Stomach (tissue), 9 donors: Measurements from ENCODE around the gene PARD6G. TPM values are rescaled to one million over a fixed set of nuclear protein-coding genes. Genes with fewer than 3 reads are reported as not detected.
"Not testable (repeated sequence)": the region's sequence is repeated elsewhere in the genome, so short reads cannot be mapped to it uniquely, and the experiment has no call there.

Experiments used
- DNase-seq, 2 donors: peaks; one replicate each; pipeline versions ENCODE4 v3.0.0 to v3.0.0-alpha.2; 2013 to 2019
- H3K27ac ChIP-seq, 5 donors: fragments of 200-600 bp in 4 of 5; sonication (generic) in 4 of 5; one replicate each; pipeline ENCODE4 v1.5.1; 2013 to 2019; ENCODE audit warnings: mild to moderate bottlenecking in 1 of 5, moderate library complexity in 1 of 5
- H3K27me3 ChIP-seq, 3 donors: fragments of 200-600 bp; sonication (generic); one replicate each; pipeline ENCODE4 v1.5.1; 2017 to 2019; ENCODE audit warnings: mixed run types in 1 of 3
- H3K36me3 ChIP-seq, 4 donors: fragments of 200-600 bp; sonication (generic); 1 replicate in 3 of 4; 2 replicates in 1 of 4; pipeline ENCODE4 v1.5.1; 2016 to 2019
- H3K4me1 ChIP-seq, 4 donors: fragments of 200-600 bp; sonication (generic); one replicate each; pipeline ENCODE4 v1.5.1; 2016 to 2019
- H3K4me3 ChIP-seq, 4 donors: fragments of 200-600 bp; sonication (generic) in 3 of 4; one replicate each; pipeline ENCODE4 v1.5.1; 2016 to 2019; ENCODE audit warnings: mild to moderate bottlenecking in 1 of 4
- H3K9me3 ChIP-seq, 4 donors: fragments of 200-600 bp; sonication (generic); one replicate each; pipeline ENCODE4 v1.5.1; 2016 to 2019
- EP300 ChIP-seq: sonication (generic); formaldehyde crosslinking; IDR thresholded peaks from one replicate; pipeline ENCODE4 v1.6.1; 2017; ENCODE audit warnings: antibody characterized with exemption
- POLR2A ChIP-seq, 4 donors: fragments of 450-650 bp; IDR thresholded peaks; one replicate each; pipeline ENCODE4 v1.6.1; 2016; ENCODE audit warnings: antibody characterized with exemption in 4 of 4, control low read depth in 2 of 4, mild to moderate bottlenecking in 1 of 4, moderate library complexity in 1 of 4
- POLR2AphosphoS5 ChIP-seq, 3 donors: sonication (generic); formaldehyde crosslinking; IDR thresholded peaks; one replicate each; pipeline ENCODE4 v1.6.1; 2016; ENCODE audit warnings: antibody characterized with exemption in 3 of 3
- WGBS, 5 donors: extraction: QIAGEN DNeasy Blood & Tissue Kit in 3 of 5; methylation state at CpG; one replicate each; pipeline versions ENCODE4 v1.1.5 to v1.1.7; 2013 to 2018; 5-methylcytosine and 5-hydroxymethylcytosine counted together
- intact Hi-C: fragments of 100-400 bp; cut with DNase I; formaldehyde crosslinking; loops from one replicate; pipeline ENCODE4 v1.15.1; 2023; ENCODE audit warnings: low total_unique reads
- polyA plus RNA-seq, 3 donors: library from polyadenylated mRNA; stranded (reverse); fragments of 200-250 nt; gene quantifications; one replicate each; pipeline ENCODE4 v1.2.3, GENCODE V29; 2013
- total RNA-seq, 5 donors: library from RNA; depleted of rRNA; stranded (reverse); fragments of >200 nt; gene quantifications; one replicate each; pipeline versions ENCODE4 v1.1.0 to v1.2.3, GENCODE V29; 2014 to 2016
- TF ChIP-seq, protein P1 (sequence below), 7 experiments: fragments of 450-650 bp in 4 of 7; fragments of 200-600 bp in 3 of 7; sonication (generic) in 3 of 7; IDR thresholded peaks; one replicate each; pipeline ENCODE4 v1.5.1; 2016 to 2019; ENCODE audit warnings: antibody characterized with exemption in 7 of 7, control low read depth in 2 of 7, mild to moderate bottlenecking in 1 of 7
- donor health status: healthy with polysubstance abuse.
- donor health status: Bipolar disorder and iron deficiency.
- donor health status: healthy.

The PARD6G gene
- total and polyA plus RNA-seq, 8 donors, result 1.5 to 15.9 (median 3.9) TPM

DNA sequence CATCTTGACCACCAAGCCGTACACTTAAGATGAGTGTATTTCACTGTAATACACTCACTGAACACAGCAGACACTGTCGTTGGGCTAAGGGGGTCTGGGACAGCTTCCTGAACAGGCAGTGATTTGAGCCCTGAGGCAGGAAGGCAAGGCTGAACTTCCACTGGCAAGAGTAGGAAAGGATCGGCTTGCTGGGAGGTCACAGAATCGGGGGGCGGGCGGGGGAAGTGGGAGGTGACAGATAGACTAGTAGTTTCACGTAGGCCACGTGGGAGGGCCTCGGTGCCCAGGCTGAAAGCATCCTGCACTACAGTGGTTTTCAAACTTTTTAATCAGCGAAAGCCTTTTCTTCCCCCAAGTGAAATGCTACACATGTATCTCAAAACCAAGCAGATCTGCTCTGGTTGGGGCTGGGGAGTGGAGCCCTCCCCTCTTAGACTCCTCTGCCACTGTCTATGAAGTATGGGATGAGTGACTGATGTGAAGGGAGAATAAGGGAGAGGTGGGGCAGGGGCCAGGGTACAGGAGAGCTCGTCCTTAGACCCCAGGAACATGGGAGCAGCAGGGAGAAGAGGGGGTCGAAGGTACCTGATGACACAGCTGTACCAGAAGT lies 8.6 kb downstream of the PARD6G start:
- WGBS, 5 donors, result 80 to 85% (median 84%) methylated on average over 12 of the region's 12 CpGs
- no peak for DNase-seq
- H3K4me3 ChIP-seq, result no peak overlapping the region
- no peak overlapping the region for H3K27ac ChIP-seq
- H3K9me3 ChIP-seq, result no peaks in the 10 kb centered on the region
- intact Hi-C loops, result no loop called here
- H3K4me1 ChIP-seq, result no peaks in the 10 kb centered on the region
- H3K36me3 ChIP-seq, result no peaks in the 10 kb centered on the region
- no peak for TF ChIP-seq POLR2A (IDR thresholded peaks at IDR 0.05)
- no peak for TF ChIP-seq POLR2AphosphoS5 (IDR thresholded peaks at IDR 0.05)
- TF ChIP-seq, protein P1, sequence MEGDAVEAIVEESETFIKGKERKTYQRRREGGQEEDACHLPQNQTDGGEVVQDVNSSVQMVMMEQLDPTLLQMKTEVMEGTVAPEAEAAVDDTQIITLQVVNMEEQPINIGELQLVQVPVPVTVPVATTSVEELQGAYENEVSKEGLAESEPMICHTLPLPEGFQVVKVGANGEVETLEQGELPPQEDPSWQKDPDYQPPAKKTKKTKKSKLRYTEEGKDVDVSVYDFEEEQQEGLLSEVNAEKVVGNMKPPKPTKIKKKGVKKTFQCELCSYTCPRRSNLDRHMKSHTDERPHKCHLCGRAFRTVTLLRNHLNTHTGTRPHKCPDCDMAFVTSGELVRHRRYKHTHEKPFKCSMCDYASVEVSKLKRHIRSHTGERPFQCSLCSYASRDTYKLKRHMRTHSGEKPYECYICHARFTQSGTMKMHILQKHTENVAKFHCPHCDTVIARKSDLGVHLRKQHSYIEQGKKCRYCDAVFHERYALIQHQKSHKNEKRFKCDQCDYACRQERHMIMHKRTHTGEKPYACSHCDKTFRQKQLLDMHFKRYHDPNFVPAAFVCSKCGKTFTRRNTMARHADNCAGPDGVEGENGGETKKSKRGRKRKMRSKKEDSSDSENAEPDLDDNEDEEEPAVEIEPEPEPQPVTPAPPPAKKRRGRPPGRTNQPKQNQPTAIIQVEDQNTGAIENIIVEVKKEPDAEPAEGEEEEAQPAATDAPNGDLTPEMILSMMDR (IDR thresholded peaks at IDR 0.05), result no peak
- TF ChIP-seq EP300, result no peak
- H3K27me3 ChIP-seq, result no peaks in the 10 kb centered on the region

GRCh38 chr18:80237519-80237918 lies 9.8 kb downstream of the PARD6G start:
- not testable (repeated sequence) for H3K9me3 ChIP-seq

DNA sequence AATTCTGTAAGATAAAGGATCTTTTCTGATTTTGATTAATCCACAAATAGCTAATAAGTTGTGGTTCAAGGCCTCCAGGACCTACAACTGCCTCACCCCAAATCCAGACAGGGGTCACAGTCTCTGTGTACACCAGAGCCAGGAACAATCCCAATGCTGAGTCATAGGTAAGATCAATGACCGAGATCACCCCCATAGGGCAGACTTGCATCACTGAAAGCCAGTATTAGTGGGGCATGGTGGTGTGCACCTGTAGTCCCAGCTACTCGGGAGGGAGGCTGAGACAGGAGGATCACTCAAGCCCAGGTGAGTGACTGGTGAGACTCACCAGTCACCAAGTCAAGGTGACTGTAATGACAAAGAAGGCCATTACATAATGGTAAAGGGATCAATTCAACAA lies 12.9 kb downstream of the PARD6G start:
- Histone ChIP-seq H3K4me3 (no peak overlapping the region), H3K9me3 (no peaks in the 10 kb centered on the region), H3K27ac (no peak overlapping the region), H3K27me3 (no peaks in the 10 kb centered on the region), H3K4me1 (no peaks in the 10 kb centered on the region), H3K36me3 (no peaks in the 10 kb centered on the region)
- WGBS, 5 donors, result 83 to 96% (median 93%) methylated on average over 2 of the region's 2 CpGs
- TF ChIP-seq EP300 (no peak), POLR2A (IDR thresholded peaks at IDR 0.05) (no peak), POLR2AphosphoS5 (IDR thresholded peaks at IDR 0.05) (no peak)
- TF ChIP-seq, protein P1 (IDR thresholded peaks at IDR 0.05), result no peak
- DNase-seq, result no peak
- intact Hi-C loops, result no loop called here

More at GRCh38 chr18:80237519-80237918, 9.8 kb downstream of the PARD6G start:
- H3K4me1 ChIP-seq, intact Hi-C loops, H3K27me3 ChIP-seq, H3K4me3 ChIP-seq, DNase-seq, H3K36me3 ChIP-seq, H3K27ac ChIP-seq: not testable (repeated sequence)

DNA sequence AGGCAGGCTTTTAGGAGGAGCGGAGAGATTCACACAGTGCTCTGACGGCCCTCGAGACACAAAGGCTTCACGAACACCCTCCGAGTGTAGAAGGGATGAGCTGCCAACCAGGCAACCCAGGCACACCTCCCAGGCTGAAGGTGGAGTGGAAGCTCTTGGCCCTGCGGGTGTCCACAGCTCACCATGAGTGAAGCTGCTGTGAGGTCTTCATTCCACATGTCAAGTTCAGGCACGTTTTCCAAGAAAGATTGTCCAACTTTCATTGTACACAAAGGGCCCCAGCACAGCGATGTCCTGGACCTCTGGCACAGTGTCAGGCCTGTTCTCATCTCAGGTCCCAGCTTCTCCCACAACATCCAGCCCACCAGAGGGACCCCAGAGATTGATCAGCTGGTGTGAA lies 13.4 kb downstream of the PARD6G start:
- Histone ChIP-seq H3K9me3 (no peaks in the 10 kb centered on the region), H3K4me1 (no peaks in the 10 kb centered on the region), H3K36me3 (no peaks in the 10 kb centered on the region), H3K4me3 (no peak overlapping the region), H3K27ac (no peak overlapping the region), H3K27me3 (no peaks in the 10 kb centered on the region)
- intact Hi-C loops, result no loop called here
- no peak for DNase-seq
- 80 to 84% (median 83%) methylated on average over 8 of the region's 8 CpGs for WGBS, 5 donors
- TF ChIP-seq POLR2AphosphoS5 (IDR thresholded peaks at IDR 0.05), result no peak

DNA sequence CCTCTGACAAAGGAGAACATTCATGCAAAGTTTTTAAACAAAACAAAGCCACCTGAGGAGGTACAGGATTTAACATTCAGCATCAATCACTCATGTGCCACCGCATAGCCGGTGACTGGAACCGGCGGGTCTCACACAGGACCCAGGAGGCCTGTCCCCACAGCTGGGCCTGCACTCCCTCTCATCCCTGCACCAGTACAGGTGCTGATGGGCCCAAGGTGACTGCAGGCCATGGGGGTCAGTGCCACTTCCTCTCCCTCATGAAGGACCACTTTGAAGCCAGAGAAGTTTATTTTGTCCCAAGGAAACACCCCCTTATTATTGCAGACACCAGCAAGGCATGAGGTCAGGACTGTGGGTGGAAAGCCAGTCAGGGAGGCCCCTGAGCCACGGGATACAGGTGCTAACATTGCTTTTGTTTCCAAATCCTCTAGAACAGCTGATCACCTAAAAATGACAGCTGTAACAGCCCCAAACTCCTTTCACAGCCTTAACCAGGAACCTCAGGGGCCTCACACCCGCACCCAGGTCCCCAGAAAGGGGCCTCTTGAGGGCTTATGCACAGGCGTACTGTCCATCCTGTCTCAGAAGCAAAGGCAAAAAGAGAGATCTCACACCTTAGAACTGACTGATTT lies 14.0 kb downstream of the PARD6G start:
- H3K27ac ChIP-seq, result no peak overlapping the region
- WGBS, 5 donors, result 79 to 87% (median 85%) methylated on average over 7 of the region's 7 CpGs
- intact Hi-C loops, result no loop called here
- no peak for TF ChIP-seq POLR2A (IDR thresholded peaks at IDR 0.05)
- TF ChIP-seq EP300, result no peak
- TF ChIP-seq, protein P1 (IDR thresholded peaks at IDR 0.05), result no peak
- no peak for TF ChIP-seq POLR2AphosphoS5 (IDR thresholded peaks at IDR 0.05)
- H3K4me1 ChIP-seq, result no peaks in the 10 kb centered on the region
- no peak for DNase-seq
- H3K9me3 ChIP-seq, result no peaks in the 10 kb centered on the region
- no peaks in the 10 kb centered on the region for H3K27me3 ChIP-seq
- no peak overlapping the region for H3K4me3 ChIP-seq
- no peaks in the 10 kb centered on the region for H3K36me3 ChIP-seq
